Measurements from ENCODE around the gene NTM. TPM values are rescaled to one million over a fixed set of nuclear protein-coding genes. Genes with fewer than 3 reads are reported as not detected.

Gene NTM
- total RNA-seq, 1 experiment from 2014 or later, result 8.6 TPM

GRCh38 chr11:131684111-131685060 lies 314.0 kb downstream of the NTM start:
- Histone ChIP-seq H3K27ac (ENCODE audit: low read depth, low read length, poor library complexity, severe bottlenecking) (no peak overlapping the region), H3K4me3 (ENCODE audit: low read depth, low read length, poor library complexity, severe bottlenecking) (no peak overlapping the region), H3K27me3 (replicated peaks; ENCODE audit: insufficient read depth, low read depth, low read length, poor library complexity) (peaks cover 19% of the 10 kb centered on the region), H3K4me1 (ENCODE audit: insufficient read depth, low read length, poor library complexity, severe bottlenecking) (no peaks in the 10 kb centered on the region), H3K9me3 (ENCODE audit: low read depth, low read length, poor library complexity, severe bottlenecking) (no peaks in the 10 kb centered on the region), H3K36me3 (ENCODE audit: insufficient read depth, low read length, poor library complexity, severe bottlenecking) (no peaks in the 10 kb centered on the region)
- no TSS peak for BruUV-seq (replicated peaks)
- ChIA-PET CTCF (no interaction called here), POLR2A (ENCODE audit: low non-redundant PET) (no interaction called here)
- no peak for DNase-seq (ENCODE audit: low spot score)
- intact Hi-C loops (cut with micrococcal nuclease; ENCODE audit: unreplicated experiment), result no loop called here
- TF ChIP-seq CTCF (conservative IDR thresholded peaks at IDR 0.05; ENCODE audit: low read depth, low read length) (no peak), EZH2 (IDR thresholded peaks at IDR 0.05; ENCODE audit: borderline replicate concordance, low read depth, low read length, poor library complexity, severe bottlenecking) (no peak)

- ChIA-PET POLR2A (ENCODE audit: low non-redundant PET) (no interaction called here), CTCF (no interaction called here)
- no peaks in the 10 kb centered on the region for H3K9me3 ChIP-seq (ENCODE audit: low read depth, low read length, poor library complexity, severe bottlenecking)
- H3K27ac ChIP-seq (ENCODE audit: low read depth, low read length, poor library complexity, severe bottlenecking), result no peak overlapping the region
- intact Hi-C loops (cut with micrococcal nuclease; ENCODE audit: unreplicated experiment), result no loop called here
- no peaks in the 10 kb centered on the region for H3K4me1 ChIP-seq (ENCODE audit: insufficient read depth, low read length, poor library complexity, severe bottlenecking)
- BruUV-seq (replicated peaks), result no TSS peak
- H3K27me3 ChIP-seq (replicated peaks; ENCODE audit: insufficient read depth, low read depth, low read length, poor library complexity), result peaks cover 19% of the 10 kb centered on the region
- DNase-seq (ENCODE audit: low spot score), result no peak
- no peak for TF ChIP-seq EZH2 (IDR thresholded peaks at IDR 0.05; ENCODE audit: borderline replicate concordance, low read depth, low read length, poor library complexity, severe bottlenecking)
- no peak for TF ChIP-seq CTCF (conservative IDR thresholded peaks at IDR 0.05; ENCODE audit: low read depth, low read length)
- no peak overlapping the region for H3K4me3 ChIP-seq (ENCODE audit: low read depth, low read length, poor library complexity, severe bottlenecking)
- no peaks in the 10 kb centered on the region for H3K36me3 ChIP-seq (ENCODE audit: insufficient read depth, low read length, poor library complexity, severe bottlenecking)
Measured at GRCh38 chr11:131685206-131685605, 314.8 kb downstream of the NTM start.

GRCh38 chr11:131685906-131686305 lies 315.5 kb downstream of the NTM start:
- TF ChIP-seq CTCF (conservative IDR thresholded peaks at IDR 0.05; ENCODE audit: low read depth, low read length) (no peak), EZH2 (IDR thresholded peaks at IDR 0.05; ENCODE audit: borderline replicate concordance, low read depth, low read length, poor library complexity, severe bottlenecking) (no peak)
- POLR2A ChIA-PET (ENCODE audit: low non-redundant PET), result no interaction called here
- no peaks in the 10 kb centered on the region for H3K36me3 ChIP-seq (ENCODE audit: insufficient read depth, low read length, poor library complexity, severe bottlenecking)
- H3K27ac ChIP-seq (ENCODE audit: low read depth, low read length, poor library complexity, severe bottlenecking), result no peak overlapping the region
- no peaks in the 10 kb centered on the region for H3K9me3 ChIP-seq (ENCODE audit: low read depth, low read length, poor library complexity, severe bottlenecking)
- CTCF ChIA-PET, result no interaction called here
- intact Hi-C loops (cut with micrococcal nuclease; ENCODE audit: unreplicated experiment), result no loop called here
- H3K27me3 ChIP-seq (replicated peaks; ENCODE audit: insufficient read depth, low read depth, low read length, poor library complexity), result peaks cover 19% of the 10 kb centered on the region
- no TSS peak for BruUV-seq (replicated peaks)
- DNase-seq (ENCODE audit: low spot score), result no peak
- H3K4me1 ChIP-seq (ENCODE audit: insufficient read depth, low read length, poor library complexity, severe bottlenecking), result no peaks in the 10 kb centered on the region
- H3K4me3 ChIP-seq (ENCODE audit: low read depth, low read length, poor library complexity, severe bottlenecking), result no peak overlapping the region
